HepG2 (cell line): ENCODE results near the gene PCSK6. TPM values are rescaled to one million over a fixed set of nuclear protein-coding genes. Genes with fewer than 3 reads are reported as not detected.

Experiments
- ATAC-seq: fragments of 200-7000 bp; cut with Tn5 transposase; 3 replicates; pipeline ENCODE4 v1.9.1; 2020; ENCODE audit warnings: mild to moderate bottlenecking, moderate library complexity
- BruUV-seq: library from RNA; stranded (reverse); fragments of 400-500 nt; replicated peaks from 2 replicates; lab custom pipeline; 2021; lab: Mats Ljungman, UMichigan
- CTCF ChIA-PET: fragments of 300-600 bp; formaldehyde crosslinking; extraction: SDS; loops from one replicate; lab custom pipeline; 2021; ENCODE audit warnings: low total read pairs, inconsistent platforms, low intra/inter-chr PET ratio; lab: Yijun Ruan, JAX
- POLR2A ChIA-PET: fragments of 350-600 bp; sonication (Branson Sonifier 250); formaldehyde crosslinking; loops from one replicate; lab custom pipeline; 2020; ENCODE audit warnings: antibody characterized with exemption, inconsistent platforms; lab: Yijun Ruan, JAX
- DNase-seq: peaks from one replicate; pipeline ENCODE4 v3.0.0-alpha.2; 2015; ENCODE audit warnings: low spot score
- FAIRE-seq: peaks from 3 replicates; lab custom pipeline; 2011; peaks lifted over from hg19 to GRCh38; lab: Jason Lieb, UNC
- H2AFZ ChIP-seq: one replicate; pipeline ENCODE4 v1.6.1; 2011; ENCODE audit warnings: low read length, inconsistent platforms
- H3K27ac ChIP-seq: fragments of 300-600 bp; 3 replicates; pipeline ENCODE4 v1.8.0; 2011; ENCODE audit warnings: mixed run types, mild to moderate bottlenecking, mixed read lengths, low read length, inconsistent platforms; ENCODE audit not compliant: insufficient read depth; ENCODE audit errors: extremely low read length
- H3K27me3 ChIP-seq, 2 experiments: fragments of 200-600 bp in 1 of 2; 2 replicates in 1 of 2; 3 replicates in 1 of 2; pipeline versions ENCODE4 v1.6.0 to v1.8.0; 2011; ENCODE audit warnings: low read length in 2 of 2, mild to moderate bottlenecking in 2 of 2, moderate library complexity in 2 of 2, inconsistent platforms in 1 of 2; ENCODE audit not compliant: insufficient read depth in 2 of 2, control insufficient read depth in 1 of 2
- H3K36me3 ChIP-seq, 2 experiments: fragments of 200-600 bp in 1 of 2; replicated peaks in 1 of 2; 2 replicates in 1 of 2; 3 replicates in 1 of 2; pipeline versions ENCODE4 v1.5.1 to v1.8.0; 2011; ENCODE audit warnings: low read length in 2 of 2, inconsistent platforms in 1 of 2; ENCODE audit not compliant: insufficient read depth in 2 of 2, control insufficient read depth in 1 of 2
- H3K4me1 ChIP-seq: 2 replicates; pipeline ENCODE4 v1.5.1; 2012; ENCODE audit warnings: low read length, inconsistent platforms; ENCODE audit not compliant: insufficient read depth
- H3K4me2 ChIP-seq: 2 replicates; pipeline ENCODE4 v1.6.0; 2011; ENCODE audit warnings: low read depth, low read length, inconsistent platforms
- H3K4me3 ChIP-seq, 3 experiments: fragments of 200-600 bp in 1 of 3; sonication (generic), shearing (Covaris generic) in 1 of 3; replicated peaks in 1 of 3; 2 replicates each; pipeline ENCODE4 v1.5.1; 2011 to 2016; ENCODE audit warnings: low read length in 3 of 3, inconsistent platforms in 2 of 3, low read depth in 2 of 3, mild to moderate bottlenecking in 2 of 3, control low read depth in 1 of 3, mixed read lengths in 1 of 3; ENCODE audit not compliant: insufficient read depth in 1 of 3
- H3K79me2 ChIP-seq: one replicate; pipeline ENCODE4 v1.6.1; 2011; ENCODE audit warnings: low read length, inconsistent platforms; ENCODE audit not compliant: insufficient read depth
- H3K9ac ChIP-seq: 2 replicates; pipeline ENCODE4 v1.6.0; 2011; ENCODE audit warnings: mild to moderate bottlenecking, low read depth, low read length, inconsistent platforms; ENCODE audit not compliant: insufficient read depth
- H3K9me3 ChIP-seq: 2 replicates; pipeline ENCODE4 v1.5.1; 2012; ENCODE audit warnings: mild to moderate bottlenecking, low read length
- H4K20me1 ChIP-seq: 2 replicates; pipeline ENCODE4 v1.6.0; 2011; ENCODE audit warnings: inconsistent platforms, mild to moderate bottlenecking, low read length, moderate library complexity; ENCODE audit not compliant: insufficient read depth
- CC2D1A ChIP-seq: sonication (generic); formaldehyde crosslinking; IDR thresholded peaks from 2 replicates; pipeline ENCODE4 v1.8.1; 2023; ENCODE audit warnings: mild to moderate bottlenecking, missing genetic modification reagents
- KLF16 ChIP-seq, 2 experiments: sonication (generic) in 1 of 2; formaldehyde crosslinking in 1 of 2; IDR thresholded peaks; 2 replicates each; pipeline versions ENCODE4 v1.6.1 to v1.8.0; 2016 to 2023; ENCODE audit warnings: missing genetic modification reagents in 2 of 2, missing compliant biosample characterization in 1 of 2
- MBNL3 ChIP-seq: fragments of 250-450 bp; sonication (Bioruptor Pico); conservative IDR thresholded peaks from 2 replicates; pipeline ENCODE4 v1.8.0; 2022; ENCODE audit warnings: mild to moderate bottlenecking, inconsistent platforms
- ZNF101 ChIP-seq: sonication (generic); formaldehyde crosslinking; IDR thresholded peaks from 2 replicates; pipeline ENCODE4 v1.4.0; 2020; ENCODE audit warnings: mild to moderate bottlenecking, low read depth, missing genetic modification reagents, borderline replicate concordance
- ZNF44 ChIP-seq: sonication (generic); formaldehyde crosslinking; IDR thresholded peaks from 2 replicates; pipeline ENCODE4 v1.5.1; 2020; ENCODE audit warnings: mild to moderate bottlenecking, missing genetic modification reagents
- WGBS: methylation state at CpG from one replicate; pipeline ENCODE4 v1.1.6; 2017; ENCODE audit warnings: low lambda C conversion rate; 5-methylcytosine and 5-hydroxymethylcytosine counted together
- in situ Hi-C: cut with HindIII; loops from 2 replicates; pipeline ENCODE4 v1.10.0; 2017; ENCODE audit warnings: low pct_unique_long_range_greater_than_20kb; ENCODE audit not compliant: extremely low pct_ligation_motif_present
- intact Hi-C: fragments of 100-400 bp; cut with micrococcal nuclease; formaldehyde crosslinking; loops from one replicate; pipeline ENCODE4 v1.10.0; 2022; ENCODE audit not compliant: unreplicated experiment
- polyA plus RNA-seq, 8 experiments: library from polyadenylated mRNA; depleted of rRNA in 3 of 8; stranded (reverse) in 7 of 8; unstranded in 1 of 8; fragments of >200 nt; fragmentation: Illumina TruSeq in 4 of 8; extraction: Trizol in 4 of 8; gene quantifications; 2 replicates each; pipeline versions ENCODE4 v1.2.1 to v1.2.3, GENCODE V29; 2011 to 2016; ENCODE audit warnings: low read depth in 4 of 8, missing spikeins in 1 of 8, mixed read lengths in 1 of 8; ENCODE audit not compliant: insufficient read depth in 1 of 8
- total RNA-seq, 5 experiments: library from RNA; depleted of rRNA; stranded (reverse); fragments of >200 nt; fragmentation: Illumina TruSeq; extraction: Trizol; gene quantifications; 2 replicates each; pipeline ENCODE4 v1.2.3, GENCODE V29; 2016; ENCODE audit warnings: low read depth in 1 of 5
- TF ChIP-seq, protein P1 (sequence below): sonication (generic); formaldehyde crosslinking; IDR thresholded peaks from 2 replicates; pipeline ENCODE4 v1.5.0; 2020; ENCODE audit warnings: missing genetic modification reagents

The PCSK6 gene
- total and polyA plus RNA-seq, 2 of the 13 experiments (the other 11 are each of a cell fraction or from before 2014, with no cell fraction given): 56.5 to 155 TPM

DNA sequence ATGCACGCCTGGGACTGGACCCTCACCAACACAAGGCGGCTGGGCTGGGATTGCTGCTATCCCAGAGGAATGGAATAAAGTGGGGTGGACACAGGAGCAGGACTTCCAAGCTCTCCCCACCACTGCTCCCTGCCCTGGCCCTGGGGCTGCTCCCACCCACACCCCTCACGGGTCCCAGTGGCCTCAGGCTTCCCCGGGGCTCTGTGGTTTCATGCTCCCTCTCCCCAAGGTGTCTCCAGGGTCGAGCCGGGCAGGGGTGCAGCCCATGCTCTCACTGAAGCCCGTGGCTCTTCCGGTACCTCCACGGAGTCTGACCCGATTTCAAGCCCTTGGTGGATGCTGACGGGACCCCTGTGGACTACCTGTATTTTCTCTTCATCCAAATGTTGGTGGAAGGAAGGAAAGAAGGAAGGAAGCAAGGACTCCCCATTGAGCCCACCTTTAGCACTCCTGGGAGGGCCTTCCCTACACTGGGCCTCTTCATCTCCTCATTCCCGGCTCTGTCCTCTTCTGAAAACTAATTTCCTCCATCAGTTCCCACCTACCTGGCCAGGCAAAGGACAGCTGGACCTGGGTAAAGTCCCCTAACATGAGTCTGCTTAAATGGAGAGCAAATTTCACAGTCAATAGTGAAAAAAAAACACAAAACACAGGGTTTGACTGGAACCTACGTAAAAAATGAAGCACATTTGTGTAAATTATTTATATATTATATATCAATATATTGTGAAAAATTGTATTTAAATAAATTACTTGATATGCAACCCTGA, 44.0 kb upstream of the PCSK6 start:
- CTCF ChIA-PET: no interaction called here
- Histone ChIP-seq H3K4me2 (no peak overlapping the region), H3K79me2 (no peaks in the 10 kb centered on the region), H2AFZ (no peak overlapping the region), H3K4me1 (peaks cover 96% of the 10 kb centered on the region), H3K9me3 (no peaks in the 10 kb centered on the region), H3K27ac (no peak overlapping the region), H3K36me3 (no peaks in the 10 kb centered on the region)
- no peak for FAIRE-seq
- in situ Hi-C loops: no loop called here
- BruUV-seq: no TSS peak
- TF ChIP-seq MBNL3 (CRISPR knock-in tag): no peak
- TF ChIP-seq, all 625 proteins: peak for 0
- 88% methylated on average over 13 of the region's 13 CpGs for WGBS
- intact Hi-C loops: no loop called here
- no peak for DNase-seq
- Histone ChIP-seq H3K9ac (no peak overlapping the region), H3K27me3 (no peaks in the 10 kb centered on the region), H4K20me1 (no peaks in the 10 kb centered on the region), H3K4me3 (no peak overlapping the region)
- no peak for ATAC-seq
- POLR2A ChIA-PET: interaction anchor here (0.9 kb wide), 1 partner anchor 95 kb away, joined by 3 read pairs; no protein-coding TSS in a partner anchor

DNA sequence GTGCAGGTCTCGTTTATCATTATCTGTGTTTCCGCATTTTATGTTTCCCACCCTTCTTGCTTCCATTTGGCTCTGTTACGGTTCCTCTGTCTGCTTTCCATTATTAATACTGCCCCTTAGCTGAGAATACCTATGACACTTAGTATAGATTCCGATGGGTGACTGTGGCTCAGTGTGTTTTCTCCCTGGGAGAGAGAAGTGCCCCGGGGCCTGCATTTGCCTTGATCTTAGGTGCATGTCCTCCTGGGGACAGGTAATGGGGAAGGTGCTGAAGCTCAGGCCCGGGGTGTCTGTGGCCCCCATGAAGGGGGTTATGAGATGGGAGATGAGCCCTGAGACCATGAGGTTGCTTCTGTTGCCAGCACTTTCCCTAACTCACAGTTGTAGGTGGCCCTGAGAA, 43.4 kb upstream of the PCSK6 start:
- BruUV-seq: no TSS peak
- no peaks in the 10 kb centered on the region for H4K20me1 ChIP-seq
- FAIRE-seq (no peak), ATAC-seq (no peak)
- in situ Hi-C loops: no loop called here
- H3K9me3 ChIP-seq: no peaks in the 10 kb centered on the region
- no peak overlapping the region for H3K4me2 ChIP-seq
- H3K27me3 ChIP-seq: no peaks in the 10 kb centered on the region
- CTCF ChIA-PET: no interaction called here
- TF ChIP-seq ZNF44 (CRISPR knock-in tag) (no peak), KLF16 (CRISPR knock-in tag; IDR thresholded peaks at IDR 0.05) (no peak), ZNF101 (no peak), CC2D1A (no peak)
- TF ChIP-seq, protein P1, sequence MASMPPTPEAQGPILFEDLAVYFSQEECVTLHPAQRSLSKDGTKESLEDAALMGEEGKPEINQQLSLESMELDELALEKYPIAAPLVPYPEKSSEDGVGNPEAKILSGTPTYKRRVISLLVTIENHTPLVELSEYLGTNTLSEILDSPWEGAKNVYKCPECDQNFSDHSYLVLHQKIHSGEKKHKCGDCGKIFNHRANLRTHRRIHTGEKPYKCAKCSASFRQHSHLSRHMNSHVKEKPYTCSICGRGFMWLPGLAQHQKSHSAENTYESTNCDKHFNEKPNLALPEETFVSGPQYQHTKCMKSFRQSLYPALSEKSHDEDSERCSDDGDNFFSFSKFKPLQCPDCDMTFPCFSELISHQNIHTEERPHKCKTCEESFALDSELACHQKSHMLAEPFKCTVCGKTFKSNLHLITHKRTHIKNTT (CRISPR knock-in tag): no peak
- TF ChIP-seq, all 625 proteins: peak for 0
- 95% methylated on average over 6 of the region's 6 CpGs for WGBS
- peaks cover 95% of the 10 kb centered on the region for H3K4me1 ChIP-seq
- POLR2A ChIA-PET: no interaction called here
- H3K27ac ChIP-seq: no peak overlapping the region
- no peak overlapping the region for H3K9ac ChIP-seq
- no peak overlapping the region for H2AFZ ChIP-seq
- H3K4me3 ChIP-seq: no peak overlapping the region
- DNase-seq: no peak
- no peaks in the 10 kb centered on the region for H3K79me2 ChIP-seq
- no peaks in the 10 kb centered on the region for H3K36me3 ChIP-seq
- intact Hi-C loops: no loop called here
